ENCODE data around the gene AFG1L. TPM values are rescaled to one million over a fixed set of nuclear protein-coding genes. Genes with fewer than 3 reads are reported as not detected.

AFG1L gene
- total and polyA plus RNA-seq, 4 donors = 2.7 to 2.8 (median 2.7) TPM

DNA sequence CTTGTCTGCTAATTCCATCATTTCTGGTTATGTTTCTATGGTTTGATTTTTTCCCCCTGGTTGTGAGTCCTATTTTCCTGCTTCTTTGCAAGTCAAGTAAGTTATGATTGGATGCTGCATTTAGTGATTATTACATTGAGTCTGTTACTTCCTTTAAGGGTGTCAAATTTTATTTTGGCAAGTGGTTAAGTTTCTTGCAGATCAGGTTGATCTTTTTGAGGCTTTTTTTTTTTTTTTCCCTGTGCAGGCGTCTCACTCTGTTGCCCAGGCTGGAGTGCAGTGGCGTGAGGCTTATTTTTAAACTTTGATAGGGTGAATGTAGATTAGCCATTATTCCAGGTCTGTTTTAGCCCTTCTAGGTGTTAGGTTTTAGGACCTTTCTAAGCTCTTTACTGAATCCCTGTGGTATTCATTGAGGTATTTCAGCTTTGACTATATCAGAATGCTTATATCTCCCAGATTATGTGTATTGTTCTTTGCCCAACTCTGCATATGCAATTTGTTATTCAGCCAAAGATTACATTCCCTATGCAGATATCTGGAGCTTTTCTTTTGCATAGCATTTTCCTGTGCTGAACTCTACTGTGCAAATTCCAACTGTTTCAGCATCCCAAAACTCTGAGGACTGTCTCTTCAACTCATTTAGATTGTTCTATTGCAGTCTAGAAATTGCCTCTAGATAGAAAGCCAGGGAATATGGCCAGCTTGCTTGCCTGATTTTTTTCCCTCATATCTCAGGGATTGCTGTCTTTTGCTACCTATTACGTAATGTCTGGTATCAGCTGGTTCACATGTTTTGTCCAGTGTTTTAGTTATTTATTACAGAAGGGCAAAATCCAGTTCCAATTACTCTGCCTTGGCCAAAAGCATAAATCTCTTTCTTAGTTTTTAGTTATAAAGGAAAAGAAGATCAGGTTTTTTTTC, 113.3 kb downstream of the AFG1L start:
- H3K36me3 ChIP-seq (ENCODE audit: control insufficient read depth in 4 of 4, insufficient read depth in 3 of 4, low read depth in 1 of 4, low read length in 3 of 4) = no peaks in the 10 kb centered on the region
- TF ChIP-seq FOXA1 (IDR thresholded peaks at IDR 0.05) (no peak), RAD21 (IDR thresholded peaks at IDR 0.05) (peak; percentile 56 to 57), EGR1 (IDR thresholded peaks at IDR 0.05; ENCODE audit: low read depth in 2 of 2) (no peak), HNF4A (conservative IDR thresholded peaks at IDR 0.05) (peak; percentile 80 to 88), SP1 (IDR thresholded peaks at IDR 0.05) (peak; percentile 60), FOXA2 (IDR thresholded peaks at IDR 0.05) (no peak), NR2F2 (IDR thresholded peaks at IDR 0.05) (no peak), HNF4G (IDR thresholded peaks at IDR 0.05) (peak; percentile 25), YY1 (IDR thresholded peaks at IDR 0.05) (peak; percentile 82), GABPA (IDR thresholded peaks at IDR 0.05 in 1 of 2, conservative IDR thresholded peaks at IDR 0.05 in 1 of 2) (no peak), JUND (IDR thresholded peaks at IDR 0.05) (peak in 1 of 2 donors; percentile 72), RXRA (IDR thresholded peaks at IDR 0.05) (peak; percentile 25 to 66), TAF1 (conservative IDR thresholded peaks at IDR 0.05) (peak; percentile 25)
- TF ChIP-seq, protein P1, sequence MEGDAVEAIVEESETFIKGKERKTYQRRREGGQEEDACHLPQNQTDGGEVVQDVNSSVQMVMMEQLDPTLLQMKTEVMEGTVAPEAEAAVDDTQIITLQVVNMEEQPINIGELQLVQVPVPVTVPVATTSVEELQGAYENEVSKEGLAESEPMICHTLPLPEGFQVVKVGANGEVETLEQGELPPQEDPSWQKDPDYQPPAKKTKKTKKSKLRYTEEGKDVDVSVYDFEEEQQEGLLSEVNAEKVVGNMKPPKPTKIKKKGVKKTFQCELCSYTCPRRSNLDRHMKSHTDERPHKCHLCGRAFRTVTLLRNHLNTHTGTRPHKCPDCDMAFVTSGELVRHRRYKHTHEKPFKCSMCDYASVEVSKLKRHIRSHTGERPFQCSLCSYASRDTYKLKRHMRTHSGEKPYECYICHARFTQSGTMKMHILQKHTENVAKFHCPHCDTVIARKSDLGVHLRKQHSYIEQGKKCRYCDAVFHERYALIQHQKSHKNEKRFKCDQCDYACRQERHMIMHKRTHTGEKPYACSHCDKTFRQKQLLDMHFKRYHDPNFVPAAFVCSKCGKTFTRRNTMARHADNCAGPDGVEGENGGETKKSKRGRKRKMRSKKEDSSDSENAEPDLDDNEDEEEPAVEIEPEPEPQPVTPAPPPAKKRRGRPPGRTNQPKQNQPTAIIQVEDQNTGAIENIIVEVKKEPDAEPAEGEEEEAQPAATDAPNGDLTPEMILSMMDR (IDR thresholded peaks at IDR 0.05; ENCODE audit: low read depth, low read length, missing input control) = no peak
- TF ChIP-seq, protein P2, sequence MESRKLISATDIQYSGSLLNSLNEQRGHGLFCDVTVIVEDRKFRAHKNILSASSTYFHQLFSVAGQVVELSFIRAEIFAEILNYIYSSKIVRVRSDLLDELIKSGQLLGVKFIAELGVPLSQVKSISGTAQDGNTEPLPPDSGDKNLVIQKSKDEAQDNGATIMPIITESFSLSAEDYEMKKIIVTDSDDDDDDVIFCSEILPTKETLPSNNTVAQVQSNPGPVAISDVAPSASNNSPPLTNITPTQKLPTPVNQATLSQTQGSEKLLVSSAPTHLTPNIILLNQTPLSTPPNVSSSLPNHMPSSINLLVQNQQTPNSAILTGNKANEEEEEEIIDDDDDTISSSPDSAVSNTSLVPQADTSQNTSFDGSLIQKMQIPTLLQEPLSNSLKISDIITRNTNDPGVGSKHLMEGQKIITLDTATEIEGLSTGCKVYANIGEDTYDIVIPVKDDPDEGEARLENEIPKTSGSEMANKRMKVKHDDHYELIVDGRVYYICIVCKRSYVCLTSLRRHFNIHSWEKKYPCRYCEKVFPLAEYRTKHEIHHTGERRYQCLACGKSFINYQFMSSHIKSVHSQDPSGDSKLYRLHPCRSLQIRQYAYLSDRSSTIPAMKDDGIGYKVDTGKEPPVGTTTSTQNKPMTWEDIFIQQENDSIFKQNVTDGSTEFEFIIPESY (IDR thresholded peaks at IDR 0.05) = peak; percentile 60
- TF ChIP-seq, protein P3, sequence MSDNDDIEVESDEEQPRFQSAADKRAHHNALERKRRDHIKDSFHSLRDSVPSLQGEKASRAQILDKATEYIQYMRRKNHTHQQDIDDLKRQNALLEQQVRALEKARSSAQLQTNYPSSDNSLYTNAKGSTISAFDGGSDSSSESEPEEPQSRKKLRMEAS (IDR thresholded peaks at IDR 0.05) = peak; percentile 26
- TF ChIP-seq, protein P4, sequence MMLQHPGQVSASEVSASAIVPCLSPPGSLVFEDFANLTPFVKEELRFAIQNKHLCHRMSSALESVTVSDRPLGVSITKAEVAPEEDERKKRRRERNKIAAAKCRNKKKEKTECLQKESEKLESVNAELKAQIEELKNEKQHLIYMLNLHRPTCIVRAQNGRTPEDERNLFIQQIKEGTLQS (IDR thresholded peaks at IDR 0.05) = peak; percentile 42
- TF ChIP-seq, protein P5, sequence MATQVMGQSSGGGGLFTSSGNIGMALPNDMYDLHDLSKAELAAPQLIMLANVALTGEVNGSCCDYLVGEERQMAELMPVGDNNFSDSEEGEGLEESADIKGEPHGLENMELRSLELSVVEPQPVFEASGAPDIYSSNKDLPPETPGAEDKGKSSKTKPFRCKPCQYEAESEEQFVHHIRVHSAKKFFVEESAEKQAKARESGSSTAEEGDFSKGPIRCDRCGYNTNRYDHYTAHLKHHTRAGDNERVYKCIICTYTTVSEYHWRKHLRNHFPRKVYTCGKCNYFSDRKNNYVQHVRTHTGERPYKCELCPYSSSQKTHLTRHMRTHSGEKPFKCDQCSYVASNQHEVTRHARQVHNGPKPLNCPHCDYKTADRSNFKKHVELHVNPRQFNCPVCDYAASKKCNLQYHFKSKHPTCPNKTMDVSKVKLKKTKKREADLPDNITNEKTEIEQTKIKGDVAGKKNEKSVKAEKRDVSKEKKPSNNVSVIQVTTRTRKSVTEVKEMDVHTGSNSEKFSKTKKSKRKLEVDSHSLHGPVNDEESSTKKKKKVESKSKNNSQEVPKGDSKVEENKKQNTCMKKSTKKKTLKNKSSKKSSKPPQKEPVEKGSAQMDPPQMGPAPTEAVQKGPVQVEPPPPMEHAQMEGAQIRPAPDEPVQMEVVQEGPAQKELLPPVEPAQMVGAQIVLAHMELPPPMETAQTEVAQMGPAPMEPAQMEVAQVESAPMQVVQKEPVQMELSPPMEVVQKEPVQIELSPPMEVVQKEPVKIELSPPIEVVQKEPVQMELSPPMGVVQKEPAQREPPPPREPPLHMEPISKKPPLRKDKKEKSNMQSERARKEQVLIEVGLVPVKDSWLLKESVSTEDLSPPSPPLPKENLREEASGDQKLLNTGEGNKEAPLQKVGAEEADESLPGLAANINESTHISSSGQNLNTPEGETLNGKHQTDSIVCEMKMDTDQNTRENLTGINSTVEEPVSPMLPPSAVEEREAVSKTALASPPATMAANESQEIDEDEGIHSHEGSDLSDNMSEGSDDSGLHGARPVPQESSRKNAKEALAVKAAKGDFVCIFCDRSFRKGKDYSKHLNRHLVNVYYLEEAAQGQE (IDR thresholded peaks at IDR 0.05) = no peak
- H3K27me3 ChIP-seq (ENCODE audit: control insufficient read depth in 4 of 4, insufficient read depth in 4 of 4, low read length in 3 of 4) = no peaks in the 10 kb centered on the region
- peak overlapping the region; percentile 79 to 89 for H3K27ac ChIP-seq (ENCODE audit: low read depth in 1 of 2, low read length in 2 of 2)
- no peaks in the 10 kb centered on the region for H3K9me3 ChIP-seq (ENCODE audit: control insufficient read depth in 4 of 4, low read length in 3 of 4)
- no peak overlapping the region for H3K4me3 ChIP-seq (ENCODE audit: low read depth in 1 of 3, low read length in 3 of 3)
- WGBS = 51% methylated on average over 3 of the region's 3 CpGs
- H3K9ac ChIP-seq (ENCODE audit: low read depth in 1 of 2, low read length in 2 of 2) = peak overlapping the region in 1 of 2 donors; percentile 54
- H3K4me1 ChIP-seq (ENCODE audit: control insufficient read depth in 4 of 4, insufficient read depth in 4 of 4, low read length in 3 of 4) = peaks cover 4 to 25% (median 13%) of the 10 kb centered on the region in 4 donors
- DNase-seq (ENCODE audit: low spot score) = no peak

Measured in liver (tissue), 9 donors.